Right hindlimb (tissue), 1 donor: ENCODE data around the gene WDR20.
"Not testable (repeated sequence)": the region's sequence is repeated elsewhere in the genome, so short reads cannot be mapped to it uniquely, and the experiment has no call there.

ENCODE experiments used
- DNase-seq: peaks from one replicate; pipeline ENCODE4 v3.0.0-alpha.2; 2018

WDR20 gene

DNA sequence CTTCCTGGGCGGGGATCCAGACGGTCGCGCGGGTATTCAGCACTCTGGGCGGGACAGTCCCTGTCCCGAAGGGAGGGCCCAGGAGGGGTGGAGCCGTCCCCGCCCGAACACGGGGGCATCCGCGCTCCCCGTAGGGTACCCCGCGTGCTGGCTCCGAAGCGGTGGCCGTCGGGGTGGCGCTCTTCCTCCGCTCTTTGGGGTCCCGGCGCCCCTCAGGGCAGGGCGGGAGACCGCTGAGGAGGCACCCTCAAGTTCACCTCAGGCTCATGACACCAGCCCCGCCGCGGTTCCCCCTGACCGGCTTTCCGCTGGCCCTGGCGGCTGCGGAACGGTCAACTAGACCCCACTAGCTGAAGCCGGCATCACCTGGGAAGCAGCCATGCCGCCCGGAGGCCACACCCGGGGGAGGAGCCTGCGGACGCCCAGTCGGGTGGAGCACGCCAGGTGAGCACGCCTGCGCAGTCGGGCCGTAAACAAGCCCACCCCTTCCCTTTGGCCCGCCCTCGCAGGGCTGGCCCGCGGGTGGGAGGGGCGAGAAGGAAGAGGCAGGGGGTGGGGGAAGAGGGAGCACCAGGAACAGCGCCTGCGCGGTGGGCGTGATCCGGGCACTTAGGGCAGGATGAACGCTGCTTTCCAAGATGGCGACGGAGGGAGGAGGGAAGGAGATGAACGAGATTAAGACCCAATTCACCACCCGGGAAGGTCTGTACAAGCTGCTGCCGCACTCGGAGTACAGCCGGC lies at the start of gene WDR20:
Gene WDR20, plus strand, starts transcription at position 612 of the 741 bp plus-strand sequence. Its CDS starts 27 bp downstream, at position 639.
- peak; percentile 98 for DNase-seq

DNA sequence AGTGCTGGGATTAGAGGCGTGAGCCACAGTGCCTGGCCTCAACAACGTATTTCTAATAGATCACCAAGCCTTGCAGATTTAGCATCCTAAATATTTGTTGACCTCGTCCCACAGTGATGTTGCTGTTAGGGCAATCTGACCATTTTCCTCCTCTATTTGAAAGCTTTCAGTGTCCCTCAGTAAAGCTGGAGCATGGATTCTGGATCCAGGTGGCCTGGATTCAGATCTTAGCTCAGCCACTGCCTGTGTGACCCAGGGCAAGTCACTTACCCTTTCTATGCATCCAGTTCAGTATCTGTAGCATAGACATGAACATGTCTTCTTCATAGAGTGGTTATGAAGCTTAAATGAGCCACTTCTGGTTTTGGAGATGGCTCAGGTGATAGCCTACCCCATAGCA lies 49.0 kb upstream of the WDR20 start:
- DNase-seq: no peak

DNA sequence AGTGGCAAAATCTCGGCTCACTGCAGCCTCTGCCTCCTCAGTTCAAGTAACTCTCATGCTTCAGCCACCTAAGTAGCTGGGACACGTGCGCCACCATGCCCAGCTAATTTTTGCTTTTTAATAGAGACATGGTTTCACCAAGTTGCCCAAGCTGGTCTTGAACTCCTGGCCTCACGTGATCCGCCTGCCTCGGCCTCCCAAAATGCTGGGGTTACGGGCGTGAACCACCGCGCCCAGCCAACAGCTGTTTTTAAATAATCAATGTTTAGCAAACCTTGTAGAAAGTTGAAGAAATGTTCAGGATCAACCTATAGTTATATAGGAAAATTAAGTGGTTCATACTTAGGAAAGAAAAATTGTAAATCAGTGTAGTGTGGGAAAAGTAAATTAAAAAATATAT lies 46.9 kb upstream of the WDR20 start:
- DNase-seq: no peak

- no peak for DNase-seq
Measured at GRCh38 chr14:102094101-102094500, 45.6 kb upstream of the WDR20 start.

- DNase-seq: no peak
Measured at GRCh38 chr14:102095231-102095870, 44.3 kb upstream of the WDR20 start.

DNA sequence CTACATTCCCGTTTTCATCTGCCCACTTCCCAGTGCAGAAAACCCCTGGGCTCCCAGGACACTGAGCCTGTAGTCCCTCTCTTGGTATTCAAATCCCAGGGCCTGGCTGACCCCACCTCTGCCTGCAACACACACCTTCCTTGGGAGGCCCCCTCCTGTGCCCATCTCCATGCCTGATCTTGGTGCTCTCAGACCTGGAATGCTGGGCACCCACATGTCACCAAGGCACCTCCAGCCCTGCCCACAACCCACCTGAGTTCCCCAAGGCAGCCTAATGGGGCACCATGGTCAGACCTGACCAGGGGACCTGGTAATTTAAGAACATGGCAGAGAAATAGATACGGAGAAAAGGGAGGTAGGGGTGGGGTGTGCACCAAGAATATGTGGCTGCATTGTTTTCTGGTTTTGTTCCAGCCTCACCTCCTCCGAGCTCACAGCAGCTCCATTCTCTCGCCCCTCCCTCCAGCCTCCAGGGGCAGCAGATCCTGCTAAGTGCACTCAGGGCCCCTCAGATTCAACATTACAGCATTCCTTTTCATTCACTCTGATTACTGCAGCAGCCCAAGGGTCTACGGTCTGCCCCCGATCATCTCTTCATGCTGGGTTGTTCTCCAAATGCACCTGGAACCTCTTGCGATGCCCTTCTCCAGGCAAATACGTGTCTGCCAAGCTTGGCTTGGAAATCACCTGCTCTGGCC lies 43.7 kb upstream of the WDR20 start:
- no peak for DNase-seq

DNA sequence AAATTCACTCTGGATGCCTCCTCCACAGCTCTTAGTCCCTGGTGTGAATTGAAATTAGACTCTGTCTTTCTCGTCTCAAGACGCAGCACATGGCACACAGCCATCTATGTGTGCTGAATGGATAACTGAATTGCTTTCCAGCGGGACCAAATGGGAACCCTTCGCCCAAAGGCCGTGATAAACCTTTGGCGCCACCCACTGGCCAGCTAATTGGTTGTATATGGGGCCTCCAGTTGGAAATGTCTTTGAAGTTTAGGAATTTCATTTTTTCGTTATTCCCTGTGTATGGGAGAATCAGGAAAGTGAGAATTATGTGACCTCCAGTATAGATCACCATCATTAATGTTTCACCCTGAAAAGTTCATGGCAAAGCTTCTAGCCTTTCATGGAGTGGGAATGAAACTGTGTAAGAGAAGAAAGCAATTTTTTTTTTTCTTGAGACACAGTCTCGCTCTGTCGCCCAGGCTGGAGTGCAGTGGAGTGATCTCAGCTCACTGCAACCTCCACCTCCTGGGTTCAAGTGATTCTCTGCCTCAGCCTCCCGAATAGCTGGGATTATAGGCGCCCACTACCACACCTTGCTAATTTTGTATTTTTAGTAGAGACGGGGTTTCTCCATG lies 43.0 kb upstream of the WDR20 start:
- peak; percentile 89 for DNase-seq

DNA sequence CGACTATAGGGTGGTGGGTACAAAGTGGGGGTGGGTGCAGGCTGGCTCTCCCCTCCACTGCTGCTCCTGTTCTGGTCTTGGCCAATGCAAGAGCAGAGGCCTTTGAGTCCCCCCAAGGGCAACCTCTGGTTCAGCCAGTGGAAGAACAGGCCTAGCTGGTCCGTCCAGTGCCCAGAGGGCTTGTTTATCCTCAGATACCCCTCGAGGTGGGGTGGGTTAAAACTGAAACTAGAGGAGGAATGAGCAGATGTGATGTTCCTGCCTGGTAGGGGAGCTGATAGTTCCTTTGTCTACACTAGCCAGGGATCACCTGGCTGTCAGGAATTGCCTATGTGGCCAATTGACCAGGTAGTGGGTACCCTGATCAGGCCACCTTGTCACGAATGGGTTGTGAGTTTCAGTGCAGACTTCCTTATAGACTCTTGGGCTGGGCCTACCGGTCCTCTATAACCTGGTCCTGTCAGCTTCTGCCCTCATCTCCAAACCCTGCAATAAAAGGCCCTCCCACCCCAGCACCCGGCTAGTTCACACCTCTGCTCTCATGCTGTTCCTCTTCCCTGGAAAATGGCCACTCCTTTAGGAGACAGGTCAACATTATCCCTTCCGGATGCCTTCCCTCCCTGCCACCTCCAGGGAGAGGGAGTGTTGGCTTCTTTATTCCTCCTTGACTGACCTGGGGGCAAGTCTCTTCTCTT lies 42.1 kb upstream of the WDR20 start:
- DNase-seq: no peak

DNA sequence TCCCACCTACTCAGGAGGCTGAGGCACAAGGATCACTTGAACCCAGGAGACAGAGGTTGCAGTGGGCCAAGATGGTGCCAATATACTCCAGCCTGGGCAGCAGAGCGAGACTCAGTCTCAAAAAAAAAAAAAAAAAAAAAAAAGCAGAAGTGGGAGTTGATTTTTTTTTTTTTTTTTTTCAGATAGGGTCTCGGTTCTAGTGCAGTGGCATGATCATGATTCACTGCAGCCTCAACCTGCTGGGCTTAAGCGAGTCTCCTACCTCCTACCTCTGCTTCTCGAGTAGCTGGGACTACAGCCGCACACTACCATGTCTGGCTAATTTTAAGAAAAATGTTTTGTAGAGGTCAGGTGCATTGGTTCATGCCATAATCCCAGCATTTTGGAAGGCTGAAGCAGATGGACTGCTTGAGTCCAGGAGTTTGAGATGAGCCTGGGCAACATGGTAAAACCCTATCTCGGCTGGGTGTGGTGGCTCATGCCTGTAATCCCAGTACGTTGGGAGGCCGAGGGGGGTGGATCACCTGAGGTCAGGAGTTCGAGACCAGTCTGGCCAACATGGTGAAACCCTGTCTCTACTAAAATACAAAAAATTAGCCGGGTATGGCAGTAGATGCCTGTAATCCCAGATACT lies 36.5 kb upstream of the WDR20 start:
- DNase-seq: no peak

DNA sequence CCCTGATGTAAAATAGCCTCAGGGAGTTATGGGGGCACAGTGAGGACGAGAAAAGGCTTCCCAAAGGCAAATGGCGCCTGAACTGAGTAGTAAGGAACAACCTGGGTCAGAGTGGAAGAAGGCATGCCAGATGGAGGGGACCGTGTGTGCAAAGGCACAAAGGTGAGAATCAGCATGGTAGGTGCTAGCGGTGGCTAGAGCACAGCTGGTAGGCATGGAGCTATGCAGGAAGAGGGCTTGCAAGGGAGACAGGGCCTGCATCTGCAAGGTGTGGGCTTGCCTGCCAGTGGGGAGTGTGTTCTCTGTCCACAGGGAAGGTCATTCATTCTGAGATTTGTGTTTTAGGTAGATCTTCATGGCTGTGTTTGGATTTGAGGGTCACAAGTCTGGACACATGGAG lies 34.3 kb upstream of the WDR20 start:
- DNase-seq: no peak

DNA sequence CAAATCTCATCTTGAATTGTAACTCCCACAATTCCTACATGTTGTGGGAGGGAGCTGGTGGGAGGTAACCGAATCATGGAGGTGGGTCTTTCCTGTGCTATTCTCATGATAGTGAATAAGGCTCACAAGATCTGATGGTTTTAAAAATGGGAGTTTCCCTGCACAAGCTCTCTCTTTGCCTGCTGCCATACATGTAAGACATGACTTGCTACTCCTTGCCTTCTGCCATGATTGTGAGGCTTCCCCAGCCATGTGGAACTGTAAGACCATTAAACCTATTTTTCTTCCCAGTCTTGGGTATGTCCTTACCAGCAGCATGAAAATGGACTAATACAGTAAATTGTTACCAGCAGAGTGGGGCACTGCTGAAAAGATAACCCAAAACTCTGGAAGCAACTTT lies 30.4 kb upstream of the WDR20 start:
- not testable (repeated sequence) for DNase-seq

GRCh38 chr14:102111101-102111500 lies 28.6 kb upstream of the WDR20 start:
- DNase-seq: no peak

- DNase-seq: no peak
Measured at GRCh38 chr14:102116361-102117180, 23.1 kb upstream of the WDR20 start.

DNA sequence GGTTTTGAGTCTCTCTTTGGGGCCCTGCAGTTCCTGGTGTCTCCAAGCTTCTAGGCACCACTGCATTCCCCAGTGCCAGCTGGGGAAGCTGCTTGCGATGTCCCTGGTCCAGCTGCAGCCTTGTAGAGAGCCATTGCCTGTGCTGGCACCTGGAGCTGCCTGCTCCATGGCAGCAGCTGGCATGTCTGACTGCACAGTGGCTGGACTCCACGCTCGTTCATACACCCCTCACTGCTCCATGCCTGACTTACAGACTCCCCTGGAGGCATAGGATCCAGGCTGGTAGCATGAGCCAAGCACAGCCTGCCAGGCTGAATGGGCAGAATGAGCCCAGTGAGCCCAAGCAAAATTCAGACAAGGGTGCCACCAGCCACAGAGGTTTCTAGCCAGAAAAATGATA lies 21.8 kb upstream of the WDR20 start:
- DNase-seq: no peak

DNA sequence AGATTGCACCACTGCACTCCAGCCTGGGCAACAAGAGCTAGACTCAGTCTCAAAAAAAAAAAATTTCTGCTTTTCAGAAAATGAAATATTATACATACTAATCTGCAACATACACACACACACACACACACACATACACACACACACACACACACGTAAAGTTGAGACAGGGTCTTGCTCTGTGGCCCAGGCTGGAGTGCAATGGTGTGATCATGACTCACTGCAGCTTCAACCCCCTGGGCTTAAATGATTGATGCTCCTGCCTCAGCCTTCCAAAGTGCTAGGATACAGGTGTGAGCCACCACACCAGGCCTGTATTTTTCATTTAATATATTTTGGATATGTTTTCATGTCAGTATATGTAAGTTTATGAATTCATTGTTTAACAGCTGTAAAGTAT lies 18.8 kb upstream of the WDR20 start:
- no peak for DNase-seq

- no peak for DNase-seq
Measured at GRCh38 chr14:102121567-102121966, 18.1 kb upstream of the WDR20 start.

DNA sequence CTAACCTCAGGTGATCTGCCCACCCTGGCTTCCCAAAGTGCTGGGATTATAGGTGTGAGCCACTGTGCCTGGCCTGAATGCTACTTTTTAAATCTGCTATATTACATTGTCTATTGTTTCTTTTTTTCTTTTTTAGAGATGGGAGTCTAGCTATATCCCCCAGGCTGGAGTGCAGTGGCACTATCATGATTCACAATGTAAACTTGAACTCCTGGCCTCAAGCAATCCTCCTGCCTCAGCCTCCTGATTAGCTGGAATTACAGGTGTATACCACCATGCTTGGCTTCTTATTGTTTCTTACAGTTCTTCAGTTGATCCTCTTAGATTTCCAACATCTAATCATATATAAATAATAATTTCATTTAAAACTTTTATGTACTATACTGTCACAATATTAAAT lies 15.3 kb upstream of the WDR20 start:
- DNase-seq: no peak

GRCh38 chr14:102125546-102125945 lies 14.2 kb upstream of the WDR20 start:
- no peak for DNase-seq

DNA sequence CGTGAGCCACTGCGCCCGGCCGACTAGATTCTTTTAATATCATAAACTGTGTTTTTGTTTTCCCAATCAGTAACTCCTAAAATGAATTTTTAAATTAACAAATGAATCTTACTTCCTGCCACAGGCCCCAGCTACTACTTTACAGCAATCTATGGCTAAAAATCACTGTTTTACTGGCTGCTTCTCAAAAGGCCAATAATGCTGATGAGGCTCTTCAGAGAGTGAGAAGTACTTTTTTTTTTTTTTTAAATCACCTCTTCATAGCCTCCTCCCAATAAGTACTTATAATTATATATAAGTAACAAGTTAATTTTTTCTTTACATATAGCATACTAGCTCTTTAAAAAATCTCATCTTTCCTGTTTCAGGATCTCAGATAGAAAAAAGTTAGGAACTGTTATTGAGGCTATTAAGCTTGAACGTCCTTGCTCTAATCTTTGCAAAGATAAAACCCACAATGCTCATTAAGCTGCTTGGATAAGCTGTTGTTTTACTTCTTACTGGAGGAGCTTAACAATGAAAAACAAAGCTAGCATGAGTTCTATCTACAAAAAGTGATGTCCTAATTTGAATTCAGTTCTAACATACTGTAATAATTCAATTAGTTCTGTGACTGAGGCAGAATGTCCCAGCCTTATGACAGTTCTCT lies 12.8 kb upstream of the WDR20 start:
- no peak for DNase-seq

GRCh38 chr14:102131741-102132140 lies 8.0 kb upstream of the WDR20 start:
- no peak for DNase-seq

GRCh38 chr14:102134021-102134420 lies 5.7 kb upstream of the WDR20 start:
- not testable (repeated sequence) for DNase-seq
